ENCODE measurements around the gene RGS16.

RGS16 gene

DNA sequence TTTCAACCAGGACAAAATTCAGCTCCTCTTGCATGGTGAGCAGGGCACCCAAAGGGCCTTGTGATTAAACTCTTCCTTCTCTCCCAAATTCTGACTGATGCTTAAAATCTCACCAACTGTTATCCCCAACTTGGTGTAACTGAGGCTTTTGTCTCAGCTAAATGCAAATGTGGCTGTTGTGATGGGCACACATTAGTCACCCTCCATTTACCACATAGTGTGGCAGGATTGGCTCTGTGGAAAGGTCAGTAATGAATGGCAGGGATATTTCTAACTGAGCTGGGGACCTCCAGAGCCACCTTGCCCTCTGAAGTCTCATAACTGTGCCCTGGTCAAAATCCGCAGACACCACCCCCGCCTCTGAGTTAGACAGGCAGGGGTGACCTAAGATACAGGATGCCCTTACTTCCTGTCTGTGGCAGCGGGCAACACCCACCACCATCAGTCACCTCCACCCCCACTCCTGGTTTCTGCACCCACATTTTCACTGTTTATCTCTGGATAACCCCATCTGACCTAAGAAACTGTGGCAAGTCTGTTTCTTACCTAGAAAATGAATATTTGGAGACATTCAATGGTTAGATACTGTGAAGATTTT lies 25.4 kb upstream of the RGS16 start:
- POLR2A ChIA-PET = no interaction called here
- peaks cover 4% of the 10 kb centered on the region; the same call in 1 of the 2 replicates for H3K4me1 ChIP-seq (ENCODE audit: control insufficient read depth, insufficient read depth, low read length)
- CTCF ChIA-PET = interaction anchor here (1.1 kb wide), 1 partner anchor 18 kb away, joined by 4 read pairs; no protein-coding TSS in a partner anchor

GRCh38 chr1:182629080-182629479 lies 24.9 kb upstream of the RGS16 start:
- Histone ChIP-seq H3K36me3 (ENCODE audit: control insufficient read depth in 2 of 2, insufficient read depth in 1 of 2, low read length in 2 of 2) (no peaks in the 10 kb centered on the region), H3K4me1 (ENCODE audit: control insufficient read depth, insufficient read depth, low read length) (peaks cover 4% of the 10 kb centered on the region; the same call in 1 of the 2 replicates), H3K27ac (ENCODE audit: extremely low read depth, low read depth, low read length) (no peak overlapping the region; the same call in 1 of the 2 replicates), H3K4me3 (ENCODE audit: low read depth, low read length) (no peak overlapping the region), H3K9me3 (ENCODE audit: control insufficient read depth, insufficient read depth, low read depth, low read length) (no peaks in the 10 kb centered on the region)
- CTCF ChIA-PET = interaction anchor here (0.6 to 1.1 kb wide), 5 partner anchors 10 to 158 kb away, joined by 3 to 4 read pairs (median 3); no protein-coding TSS in a partner anchor
- TF ChIP-seq ZIC2 (tag by site-specific recombination; IDR thresholded peaks at IDR 0.05) (peak; percentile 32; the same call in 1 of the 2 replicates), ZNF596 (tag by site-specific recombination; IDR thresholded peaks at IDR 0.05) (no peak)
- POLR2A ChIA-PET = no interaction called here

More for the DNA sequence above, 25.4 kb upstream of the RGS16 start:
- H3K27ac ChIP-seq (ENCODE audit: extremely low read depth, low read depth, low read length) = no peak overlapping the region; the same call in 1 of the 2 replicates
- TF ChIP-seq ZNF501 (tag by site-specific recombination; IDR thresholded peaks at IDR 0.05) = 0 out of 2 replicates have a peak, but pooled peaks have one; percentile 24
- 0 out of 2 replicates have a peak, but pooled peaks have one; percentile 30 for TF ChIP-seq KLF16 (tag by site-specific recombination; IDR thresholded peaks at IDR 0.05)
- no peak for TF ChIP-seq ZNF521 (tag by site-specific recombination; IDR thresholded peaks at IDR 0.05)
- TF ChIP-seq EGR2 (tag by site-specific recombination; IDR thresholded peaks at IDR 0.05; ENCODE audit: low read depth) = peak; percentile 66
- TF ChIP-seq ZFHX2 (tag by site-specific recombination; conservative IDR thresholded peaks at IDR 0.05) = peak; percentile 84
- peak; percentile 70 for TF ChIP-seq ZNF335 (tag by site-specific recombination; conservative IDR thresholded peaks at IDR 0.05)
- no peak for TF ChIP-seq ZSCAN18 (tag by site-specific recombination; IDR thresholded peaks at IDR 0.05)
- no peak for TF ChIP-seq ZNF768 (tag by site-specific recombination; IDR thresholded peaks at IDR 0.05)
- H3K9me3 ChIP-seq (ENCODE audit: control insufficient read depth, insufficient read depth, low read depth, low read length) = no peaks in the 10 kb centered on the region
- no peak overlapping the region for H3K4me3 ChIP-seq (ENCODE audit: low read depth, low read length)
- no peaks in the 10 kb centered on the region for H3K36me3 ChIP-seq (ENCODE audit: control insufficient read depth in 2 of 2, insufficient read depth in 1 of 2, low read length in 2 of 2)

DNA sequence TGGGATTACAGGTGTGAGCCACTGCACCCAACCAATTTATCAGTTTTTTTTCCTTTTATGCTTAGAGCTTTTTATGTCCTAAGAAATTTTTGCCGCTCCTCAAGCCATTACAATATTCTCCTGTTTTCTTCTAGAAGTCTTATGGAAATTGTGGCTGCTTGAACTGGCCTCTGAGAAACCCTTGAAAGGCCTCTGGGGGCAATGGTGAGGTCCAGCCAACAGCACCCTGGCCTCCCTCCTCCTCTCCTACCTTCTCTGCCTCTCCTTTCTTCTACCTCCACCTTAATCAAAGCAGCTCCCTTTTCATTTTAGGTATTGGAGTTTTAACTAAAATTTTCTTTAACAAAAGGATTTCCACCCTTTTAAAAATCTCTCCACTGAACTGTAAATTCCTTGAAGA lies 24.5 kb upstream of the RGS16 start:
- no peak overlapping the region for H3K27ac ChIP-seq (ENCODE audit: extremely low read depth, low read depth, low read length)
- ChIA-PET POLR2A (no interaction called here), CTCF (interaction anchor here (0.6 to 1.1 kb wide), 5 partner anchors 10 to 666 kb away, joined by 3 read pairs; no protein-coding TSS in a partner anchor)
- H3K4me1 ChIP-seq (ENCODE audit: control insufficient read depth, insufficient read depth, low read length) = peaks cover 4% of the 10 kb centered on the region; the same call in 1 of the 2 replicates
- no peaks in the 10 kb centered on the region for H3K9me3 ChIP-seq (ENCODE audit: control insufficient read depth, insufficient read depth, low read depth, low read length)
- H3K4me3 ChIP-seq (ENCODE audit: low read depth, low read length) = no peak overlapping the region
- no peaks in the 10 kb centered on the region for H3K36me3 ChIP-seq (ENCODE audit: control insufficient read depth in 2 of 2, insufficient read depth in 1 of 2, low read length in 2 of 2)
- TF ChIP-seq ZNF416 (tag by site-specific recombination; IDR thresholded peaks at IDR 0.05) (no peak), ZNF19 (tag by site-specific recombination; IDR thresholded peaks at IDR 0.05; ENCODE audit: low read depth) (no peak), ZNF211 (tag by site-specific recombination; IDR thresholded peaks at IDR 0.05; ENCODE audit: low read depth) (no peak), KLF9 (tag by site-specific recombination; IDR thresholded peaks at IDR 0.05; ENCODE audit: low read depth) (no peak), ZNF626 (tag by site-specific recombination; IDR thresholded peaks at IDR 0.05) (no peak), ZNF658 (tag by site-specific recombination; IDR thresholded peaks at IDR 0.05) (no peak), ZNF16 (tag by site-specific recombination; IDR thresholded peaks at IDR 0.05; ENCODE audit: low read depth) (no peak), ZNF624 (tag by site-specific recombination; IDR thresholded peaks at IDR 0.05) (no peak), TRIM28 (IDR thresholded peaks at IDR 0.05; ENCODE audit: borderline replicate concordance, low read length) (no peak), ZNF518A (tag by site-specific recombination; conservative IDR thresholded peaks at IDR 0.05; ENCODE audit: low read depth) (no peak), MZF1 (tag by site-specific recombination; IDR thresholded peaks at IDR 0.05; ENCODE audit: borderline replicate concordance) (no peak)
- TF ChIP-seq, protein P1, sequence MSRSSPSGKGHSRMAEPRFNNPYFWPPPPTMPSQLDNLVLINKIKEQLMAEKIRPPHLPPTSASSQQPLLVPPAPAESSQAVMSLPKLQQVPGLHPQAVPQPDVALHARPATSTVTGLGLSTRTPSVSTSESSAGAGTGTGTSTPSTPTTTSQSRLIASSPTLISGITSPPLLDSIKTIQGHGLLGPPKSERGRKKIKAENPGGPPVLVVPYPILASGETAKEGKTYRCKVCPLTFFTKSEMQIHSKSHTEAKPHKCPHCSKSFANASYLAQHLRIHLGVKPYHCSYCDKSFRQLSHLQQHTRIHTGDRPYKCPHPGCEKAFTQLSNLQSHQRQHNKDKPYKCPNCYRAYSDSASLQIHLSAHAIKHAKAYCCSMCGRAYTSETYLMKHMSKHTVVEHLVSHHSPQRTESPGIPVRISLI (tag by site-specific recombination; IDR thresholded peaks at IDR 0.05) = no peak

Data from HEK293 (cell line).